HG02970 (cell line): ENCODE measurements around the gene DOK7.

Experiments
- ATAC-seq: cut with Tn5 transposase; IDR thresholded peaks from one replicate; pipeline ENCODE4 v1.9.1; 2021; ENCODE audit warnings: mild to moderate bottlenecking, moderate library complexity, moderate number of reproducible peaks; ENCODE audit not compliant: unreplicated experiment, low FRiP score

Gene DOK7

GRCh38 chr4:3473181-3473950 lies 10.3 kb downstream of the DOK7 start:
- no peak for ATAC-seq

GRCh38 chr4:3473996-3474765 lies 11.1 kb downstream of the DOK7 start:
- no peak for ATAC-seq

GRCh38 chr4:3475041-3475712 lies 12.1 kb downstream of the DOK7 start:
- no peak for ATAC-seq

- ATAC-seq, result no peak
Measured at GRCh38 chr4:3475713-3476260, 12.7 kb downstream of the DOK7 start.

GRCh38 chr4:3476341-3476747 lies 13.2 kb downstream of the DOK7 start:
- no peak for ATAC-seq

GRCh38 chr4:3476936-3477749 lies 14.0 kb downstream of the DOK7 start:
- ATAC-seq, result no peak

GRCh38 chr4:3477750-3478430 lies 14.8 kb downstream of the DOK7 start:
- ATAC-seq, result no peak

GRCh38 chr4:3478446-3479357 lies 15.6 kb downstream of the DOK7 start:
- no peak for ATAC-seq

- ATAC-seq, result no peak
Measured at GRCh38 chr4:3479358-3480101, 16.4 kb downstream of the DOK7 start.

GRCh38 chr4:3480528-3481112 lies 17.5 kb downstream of the DOK7 start:
- ATAC-seq, result no peak

- ATAC-seq, result no peak
Measured at GRCh38 chr4:3481113-3481531, 18.0 kb downstream of the DOK7 start.

GRCh38 chr4:3481783-3482393 lies 18.8 kb downstream of the DOK7 start:
- no peak for ATAC-seq

- ATAC-seq, result no peak
Measured at GRCh38 chr4:3482707-3483106, 19.6 kb downstream of the DOK7 start.

GRCh38 chr4:3483471-3483921 lies 20.4 kb downstream of the DOK7 start:
- ATAC-seq, result no peak

GRCh38 chr4:3484057-3484973 lies 21.2 kb downstream of the DOK7 start:
- ATAC-seq, result no peak
